GM10266 (cell line): Measurements from ENCODE around the gene APCDD1.
"Not testable (repeated sequence)": the region's sequence is repeated elsewhere in the genome, so short reads cannot be mapped to it uniquely, and the experiment has no call there.

Experiments
- DNase-seq: peaks from one replicate; pipeline ENCODE4 v3.0.0; 2012; ENCODE audit errors: extremely low spot score
- TF ChIP-seq, protein P1 (sequence below): IDR thresholded peaks from 2 replicates; pipeline ENCODE4 v1.5.1; 2012; ENCODE audit warnings: mild to moderate bottlenecking, low read depth; ENCODE audit not compliant: control insufficient read depth, insufficient read depth; ENCODE audit errors: missing control alignments

Gene APCDD1

DNA sequence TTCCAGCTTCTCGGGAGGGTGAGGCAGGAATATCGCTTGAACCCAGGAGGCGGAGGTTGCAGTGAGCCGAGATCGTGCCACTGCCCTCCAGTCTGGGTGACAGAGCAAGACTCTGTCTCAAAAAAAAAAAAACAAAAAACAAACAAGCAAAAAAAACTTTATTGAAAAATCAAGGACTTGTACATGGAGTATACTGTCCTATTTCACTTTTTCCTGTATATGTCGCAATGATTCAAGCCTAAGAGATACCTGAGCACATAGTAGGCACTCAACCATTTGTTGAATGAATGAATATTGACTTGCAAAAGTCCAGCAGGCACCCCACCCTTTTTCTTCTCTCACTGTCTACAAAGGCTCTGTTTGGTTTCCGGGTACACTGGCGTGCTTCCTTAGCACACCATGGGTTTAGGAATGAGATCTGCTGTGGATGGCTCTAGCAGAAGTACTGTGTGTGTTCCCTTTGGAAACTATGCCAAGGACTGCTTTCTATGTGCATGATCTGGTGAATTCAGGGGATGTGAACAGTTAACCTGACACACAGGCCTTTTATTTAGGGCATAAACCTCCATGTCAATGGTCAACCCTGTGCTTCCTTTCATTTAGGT lies 6.1 kb downstream of the APCDD1 start:
- TF ChIP-seq, protein P1, sequence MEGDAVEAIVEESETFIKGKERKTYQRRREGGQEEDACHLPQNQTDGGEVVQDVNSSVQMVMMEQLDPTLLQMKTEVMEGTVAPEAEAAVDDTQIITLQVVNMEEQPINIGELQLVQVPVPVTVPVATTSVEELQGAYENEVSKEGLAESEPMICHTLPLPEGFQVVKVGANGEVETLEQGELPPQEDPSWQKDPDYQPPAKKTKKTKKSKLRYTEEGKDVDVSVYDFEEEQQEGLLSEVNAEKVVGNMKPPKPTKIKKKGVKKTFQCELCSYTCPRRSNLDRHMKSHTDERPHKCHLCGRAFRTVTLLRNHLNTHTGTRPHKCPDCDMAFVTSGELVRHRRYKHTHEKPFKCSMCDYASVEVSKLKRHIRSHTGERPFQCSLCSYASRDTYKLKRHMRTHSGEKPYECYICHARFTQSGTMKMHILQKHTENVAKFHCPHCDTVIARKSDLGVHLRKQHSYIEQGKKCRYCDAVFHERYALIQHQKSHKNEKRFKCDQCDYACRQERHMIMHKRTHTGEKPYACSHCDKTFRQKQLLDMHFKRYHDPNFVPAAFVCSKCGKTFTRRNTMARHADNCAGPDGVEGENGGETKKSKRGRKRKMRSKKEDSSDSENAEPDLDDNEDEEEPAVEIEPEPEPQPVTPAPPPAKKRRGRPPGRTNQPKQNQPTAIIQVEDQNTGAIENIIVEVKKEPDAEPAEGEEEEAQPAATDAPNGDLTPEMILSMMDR = no peak
- DNase-seq = no peak

DNA sequence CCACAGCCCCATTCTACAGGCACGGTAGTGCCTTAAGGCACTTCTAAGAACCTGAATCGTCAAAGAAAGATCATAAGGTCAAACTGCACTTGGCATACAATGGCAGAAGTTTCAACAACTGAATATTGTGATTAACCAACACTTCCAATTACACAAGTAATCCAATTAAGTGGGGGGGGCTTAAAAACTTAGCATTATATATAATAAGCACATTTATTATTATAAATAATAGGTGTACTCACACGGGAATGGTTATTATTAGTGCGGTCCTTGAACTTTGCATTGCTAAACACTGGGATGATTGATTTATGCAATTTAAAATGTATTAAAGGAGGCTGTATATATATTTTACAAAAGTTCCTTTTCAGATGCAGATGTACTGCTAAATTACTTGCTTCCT lies 7.6 kb downstream of the APCDD1 start:
- no peak for DNase-seq
- TF ChIP-seq, protein P1 = no peak

DNA sequence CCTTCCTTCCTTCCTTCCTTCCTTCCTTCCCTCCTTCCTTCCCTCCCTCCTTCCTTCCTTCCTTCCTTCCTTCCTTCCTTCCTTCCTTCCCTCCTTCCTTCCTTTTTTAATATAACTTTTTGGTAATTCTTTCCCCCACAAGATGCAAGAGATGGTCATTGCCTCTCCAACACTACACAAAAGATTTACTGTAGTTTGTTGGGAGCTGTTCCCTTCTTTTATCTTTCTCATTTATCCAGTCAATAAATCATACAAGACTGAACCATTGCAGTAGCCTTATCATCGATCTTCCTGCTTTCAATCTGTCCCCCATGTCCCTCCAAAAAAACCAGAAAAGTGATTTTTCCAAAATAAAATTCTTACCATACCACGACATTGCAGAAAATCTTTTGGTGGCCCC lies 8.2 kb downstream of the APCDD1 start:
- TF ChIP-seq, protein P1 = no peak

DNA sequence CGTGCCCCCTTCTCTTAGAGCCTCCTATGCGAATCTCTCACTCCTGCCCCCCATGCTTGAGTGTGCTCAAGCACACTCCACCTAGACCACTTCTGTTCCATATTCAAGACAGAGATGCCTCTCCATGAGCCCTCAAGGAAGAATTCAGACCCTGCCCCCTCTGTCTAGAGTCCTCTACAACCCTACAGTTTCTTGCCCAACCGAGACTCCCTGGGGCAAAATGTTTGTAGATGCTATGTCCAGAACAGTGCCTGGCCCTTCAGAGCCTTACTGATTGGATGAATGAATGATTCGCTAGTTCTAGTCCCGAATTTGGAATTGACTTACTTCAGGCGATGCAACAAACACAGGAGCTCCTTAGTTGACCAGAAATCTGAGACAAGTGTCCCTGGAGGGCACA lies 8.7 kb downstream of the APCDD1 start:
- DNase-seq = no peak
- TF ChIP-seq, protein P1 = no peak

More for the DNA sequence above, 8.2 kb downstream of the APCDD1 start:
- DNase-seq = no peak

DNA sequence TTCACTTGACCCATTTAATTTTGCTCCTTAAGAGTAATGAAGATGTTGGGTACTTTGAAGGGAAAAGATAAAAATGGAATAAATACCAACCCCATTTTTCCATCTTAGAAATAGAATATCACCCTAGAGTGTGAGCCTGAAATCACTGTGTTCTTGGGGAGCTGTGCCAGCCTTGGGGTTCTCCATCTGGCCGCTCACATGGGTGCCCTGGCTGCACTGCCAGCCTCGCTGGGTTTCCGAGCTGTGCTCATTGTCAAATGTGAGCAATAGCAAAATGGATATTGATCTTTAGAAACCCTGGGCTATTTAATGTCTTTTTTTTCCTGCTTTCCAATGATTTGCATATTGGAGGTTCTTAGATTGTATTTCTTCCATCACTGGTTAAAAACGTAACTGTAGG lies 9.3 kb downstream of the APCDD1 start:
- TF ChIP-seq, protein P1 = no peak

DNA sequence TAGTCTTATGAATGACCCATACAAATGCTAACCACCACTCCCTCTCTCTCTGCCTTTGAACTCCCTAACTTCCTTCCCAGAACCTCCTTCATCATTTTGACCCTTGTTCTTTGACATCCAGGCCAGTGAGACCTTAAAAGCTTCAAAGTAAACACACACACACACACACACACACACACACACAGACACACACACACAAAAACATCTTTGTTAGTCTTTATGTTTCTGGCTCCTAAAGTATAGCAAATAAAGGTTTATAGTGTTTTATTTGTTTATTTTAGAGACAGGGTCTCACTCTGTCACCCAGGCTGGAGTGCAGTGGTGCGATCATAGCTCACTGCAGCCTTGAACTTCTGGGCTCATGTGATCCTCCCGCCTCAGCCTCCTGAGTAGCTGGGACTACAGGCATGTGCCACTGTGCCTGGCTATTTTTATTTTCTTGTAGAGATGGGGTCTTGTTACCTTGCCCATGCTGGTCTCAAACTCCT lies 9.8 kb downstream of the APCDD1 start:
- DNase-seq = not testable (repeated sequence)

More for the DNA sequence above, 9.3 kb downstream of the APCDD1 start:
- no peak for DNase-seq

DNA sequence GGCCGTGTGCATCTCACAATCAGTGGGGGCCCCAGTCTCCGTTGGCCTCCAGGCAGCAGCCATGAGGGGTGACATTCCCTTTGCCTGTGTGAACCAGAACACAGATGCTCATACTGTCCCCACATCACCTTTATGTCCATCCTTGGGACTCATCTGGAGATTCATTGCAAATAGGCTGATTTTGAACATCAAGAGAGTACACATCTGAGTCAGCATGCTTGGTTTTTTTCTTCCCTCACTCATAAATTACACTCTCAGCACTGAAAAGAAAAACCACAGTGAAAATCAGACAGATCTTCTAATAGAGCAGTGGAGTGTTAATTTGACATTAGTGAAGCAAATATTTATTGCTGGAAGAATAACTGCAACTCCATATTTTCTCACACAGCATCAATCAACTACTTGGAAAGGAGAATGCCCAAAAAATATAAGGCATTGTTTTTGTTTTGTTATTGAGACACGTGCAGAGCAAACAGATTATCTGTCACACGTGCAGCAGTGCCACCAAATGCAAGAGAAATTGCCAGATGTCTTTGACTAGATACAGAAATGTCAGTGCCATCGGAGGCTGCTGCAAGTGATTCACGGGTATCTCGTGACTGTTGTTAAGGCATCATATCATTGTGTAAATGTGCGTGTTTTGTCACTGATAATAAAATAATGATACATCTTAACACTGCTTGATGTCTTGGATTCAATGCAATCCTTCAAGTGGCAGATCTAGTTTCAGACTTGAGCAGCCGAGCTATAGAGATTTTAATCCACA lies 10.9 kb downstream of the APCDD1 start:
- TF ChIP-seq, protein P1 = no peak
- no peak for DNase-seq
